ENCODE data around the gene JUP. TPM values are rescaled to one million over a fixed set of nuclear protein-coding genes. Genes with fewer than 3 reads are reported as not detected.

JUP gene
- total and polyA plus RNA-seq, 2 experiments from 2014 or later: 209 to 214 TPM

DNA sequence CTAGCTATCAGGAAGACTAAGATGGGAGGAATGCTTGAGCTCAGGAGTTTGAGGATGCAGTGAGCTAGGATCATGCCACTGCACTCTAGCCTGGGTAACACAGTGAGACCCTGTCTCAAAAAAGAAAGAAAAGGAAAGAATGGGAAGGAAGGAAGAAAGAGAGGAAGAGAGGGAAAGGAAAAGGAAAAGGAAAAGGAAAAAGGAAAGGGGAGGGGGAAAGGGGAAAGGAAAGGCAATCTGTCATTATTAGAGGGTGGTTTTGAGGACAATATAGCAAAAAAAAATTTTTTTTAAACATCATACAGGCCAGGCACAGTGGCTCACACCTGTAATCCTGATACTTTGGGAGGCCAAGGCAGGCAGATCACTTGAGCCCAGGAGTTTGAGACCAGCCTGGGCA is 20.4 kb downstream of the JUP start:
- H2AFZ ChIP-seq: no peak overlapping the region
- TF ChIP-seq EZH2 (IDR thresholded peaks at IDR 0.05; ENCODE audit: borderline replicate concordance) (no peak), EZH2phosphoT487 (IDR thresholded peaks at IDR 0.05; ENCODE audit: low read depth, severe bottlenecking, unreplicated experiment) (no peak)
- TF ChIP-seq, protein P1, sequence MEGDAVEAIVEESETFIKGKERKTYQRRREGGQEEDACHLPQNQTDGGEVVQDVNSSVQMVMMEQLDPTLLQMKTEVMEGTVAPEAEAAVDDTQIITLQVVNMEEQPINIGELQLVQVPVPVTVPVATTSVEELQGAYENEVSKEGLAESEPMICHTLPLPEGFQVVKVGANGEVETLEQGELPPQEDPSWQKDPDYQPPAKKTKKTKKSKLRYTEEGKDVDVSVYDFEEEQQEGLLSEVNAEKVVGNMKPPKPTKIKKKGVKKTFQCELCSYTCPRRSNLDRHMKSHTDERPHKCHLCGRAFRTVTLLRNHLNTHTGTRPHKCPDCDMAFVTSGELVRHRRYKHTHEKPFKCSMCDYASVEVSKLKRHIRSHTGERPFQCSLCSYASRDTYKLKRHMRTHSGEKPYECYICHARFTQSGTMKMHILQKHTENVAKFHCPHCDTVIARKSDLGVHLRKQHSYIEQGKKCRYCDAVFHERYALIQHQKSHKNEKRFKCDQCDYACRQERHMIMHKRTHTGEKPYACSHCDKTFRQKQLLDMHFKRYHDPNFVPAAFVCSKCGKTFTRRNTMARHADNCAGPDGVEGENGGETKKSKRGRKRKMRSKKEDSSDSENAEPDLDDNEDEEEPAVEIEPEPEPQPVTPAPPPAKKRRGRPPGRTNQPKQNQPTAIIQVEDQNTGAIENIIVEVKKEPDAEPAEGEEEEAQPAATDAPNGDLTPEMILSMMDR (IDR thresholded peaks at IDR 0.05; ENCODE audit: poor library complexity): no peak
- H3K27me3 ChIP-seq: no peaks in the 10 kb centered on the region
- no peak overlapping the region for H3K4me2 ChIP-seq
- H3K4me1 ChIP-seq (ENCODE audit: insufficient read depth): no peaks in the 10 kb centered on the region
- peaks cover 50% of the 10 kb centered on the region for H4K20me1 ChIP-seq (ENCODE audit: insufficient read depth, poor library complexity, severe bottlenecking)
- H3K4me3 ChIP-seq: no peak overlapping the region
- no peak for DNase-seq (ENCODE audit: low spot score)
- H3K36me3 ChIP-seq (replicated peaks; ENCODE audit: insufficient read depth, low read depth): peaks cover 6% of the 10 kb centered on the region
- H3K9me2 ChIP-seq (replicated peaks; ENCODE audit: insufficient read depth): no peaks in the 10 kb centered on the region
- H3K79me2 ChIP-seq: peaks cover 29% of the 10 kb centered on the region
- no peak overlapping the region for H3K27ac ChIP-seq
- H3K9me3 ChIP-seq (ENCODE audit: low read depth): no peaks in the 10 kb centered on the region

DNA sequence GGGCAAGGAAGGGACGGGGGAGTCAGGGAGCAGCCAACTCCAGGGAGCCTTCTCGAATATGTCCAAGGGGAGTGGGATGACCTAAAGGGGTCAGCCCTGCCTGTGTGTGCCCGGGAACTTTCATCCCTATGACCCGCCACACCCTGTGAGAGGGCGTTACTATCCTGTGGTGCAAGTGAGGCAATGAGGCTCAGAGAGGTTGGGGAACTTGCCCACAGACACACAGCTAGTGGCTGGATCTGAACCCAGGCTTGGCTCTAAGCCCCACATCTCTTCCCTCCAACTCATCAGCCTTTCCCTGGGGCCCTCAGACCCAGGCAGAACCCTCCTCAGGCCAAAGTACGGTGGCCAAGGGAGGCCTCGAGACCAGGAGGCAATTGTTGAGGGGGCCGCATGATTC is 23.2 kb downstream of the JUP start:
- Histone ChIP-seq H3K9me2 (replicated peaks; ENCODE audit: insufficient read depth) (no peaks in the 10 kb centered on the region), H2AFZ (no peak overlapping the region), H3K27me3 (no peaks in the 10 kb centered on the region), H3K9me3 (ENCODE audit: low read depth) (no peaks in the 10 kb centered on the region), H4K20me1 (ENCODE audit: insufficient read depth, poor library complexity, severe bottlenecking) (peaks cover 32% of the 10 kb centered on the region), H3K27ac (no peak overlapping the region), H3K4me3 (no peak overlapping the region), H3K36me3 (replicated peaks; ENCODE audit: insufficient read depth, low read depth) (peaks cover 10% of the 10 kb centered on the region), H3K4me1 (ENCODE audit: insufficient read depth) (no peaks in the 10 kb centered on the region), H3K4me2 (no peak overlapping the region), H3K79me2 (peaks cover 17% of the 10 kb centered on the region)
- TF ChIP-seq EZH2phosphoT487 (IDR thresholded peaks at IDR 0.05; ENCODE audit: low read depth, severe bottlenecking, unreplicated experiment) (no peak), EZH2 (IDR thresholded peaks at IDR 0.05; ENCODE audit: borderline replicate concordance) (no peak)
- TF ChIP-seq, protein P1 (IDR thresholded peaks at IDR 0.05; ENCODE audit: poor library complexity): no peak
- 97% methylated on average over 8 of the region's 8 CpGs for WGBS (ENCODE audit: low lambda C conversion rate, missing lambda C conversion rate)
- DNase-seq (ENCODE audit: low spot score): no peak

DNA sequence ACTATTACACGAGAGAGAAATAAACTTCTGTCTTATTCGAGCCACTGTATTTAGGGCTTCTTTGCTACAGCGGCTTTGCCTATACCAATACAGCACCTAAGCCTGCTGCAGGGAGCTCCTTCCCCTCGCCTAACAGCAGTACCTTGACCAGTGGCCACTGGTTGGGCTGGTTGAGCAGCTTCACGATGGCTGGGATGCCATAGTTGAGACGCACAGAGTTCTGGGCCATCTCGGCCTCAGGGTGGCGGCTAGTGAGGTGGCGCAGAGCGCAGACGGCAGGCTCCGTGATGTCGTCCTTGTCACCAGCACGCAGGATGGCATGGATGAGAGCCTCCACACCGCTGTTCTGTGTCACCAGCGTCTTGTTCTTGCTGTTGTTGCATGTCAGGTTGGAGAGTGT is 23.7 kb downstream of the JUP start:
- Histone ChIP-seq H4K20me1 (ENCODE audit: insufficient read depth, poor library complexity, severe bottlenecking) (peaks cover 28% of the 10 kb centered on the region), H3K27me3 (no peaks in the 10 kb centered on the region), H2AFZ (no peak overlapping the region), H3K4me2 (no peak overlapping the region), H3K4me3 (no peak overlapping the region), H3K9me2 (replicated peaks; ENCODE audit: insufficient read depth) (no peaks in the 10 kb centered on the region), H3K36me3 (replicated peaks; ENCODE audit: insufficient read depth, low read depth) (peaks cover 10% of the 10 kb centered on the region), H3K27ac (no peak overlapping the region), H3K79me2 (peaks cover 15% of the 10 kb centered on the region), H3K9me3 (ENCODE audit: low read depth) (no peaks in the 10 kb centered on the region), H3K4me1 (ENCODE audit: insufficient read depth) (no peaks in the 10 kb centered on the region)
- WGBS (ENCODE audit: low lambda C conversion rate, missing lambda C conversion rate): 96% methylated on average over 16 of the region's 16 CpGs
- TF ChIP-seq, protein P1 (IDR thresholded peaks at IDR 0.05; ENCODE audit: poor library complexity): no peak
- TF ChIP-seq EZH2 (IDR thresholded peaks at IDR 0.05; ENCODE audit: borderline replicate concordance) (no peak), EZH2phosphoT487 (IDR thresholded peaks at IDR 0.05; ENCODE audit: low read depth, severe bottlenecking, unreplicated experiment) (no peak)
- no peak for DNase-seq (ENCODE audit: low spot score)

DNA sequence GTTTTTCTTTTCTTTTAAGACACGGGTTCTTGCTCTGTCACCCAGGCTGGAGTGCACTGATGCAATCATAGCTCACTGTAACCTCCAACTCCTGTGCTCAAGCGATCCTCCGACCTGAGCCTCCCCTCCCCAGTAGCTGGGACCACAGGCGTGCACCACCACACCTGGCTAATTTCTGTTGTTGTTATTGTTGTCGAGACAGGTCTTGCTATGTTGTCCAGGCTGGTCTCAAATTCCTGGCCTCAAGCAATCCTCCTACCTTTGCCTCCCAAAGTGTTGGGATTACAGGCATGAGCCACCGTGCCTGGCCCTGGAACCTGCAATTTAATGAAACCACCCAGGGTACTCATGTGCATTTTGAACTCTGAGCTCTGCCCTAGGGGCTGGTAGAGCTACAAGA is 24.1 kb downstream of the JUP start:
- Histone ChIP-seq H3K4me2 (no peak overlapping the region), H3K79me2 (peaks cover 12% of the 10 kb centered on the region), H3K27ac (no peak overlapping the region), H3K36me3 (replicated peaks; ENCODE audit: insufficient read depth, low read depth) (peaks cover 10% of the 10 kb centered on the region), H3K9me3 (ENCODE audit: low read depth) (no peaks in the 10 kb centered on the region), H3K27me3 (no peaks in the 10 kb centered on the region), H3K4me1 (ENCODE audit: insufficient read depth) (no peaks in the 10 kb centered on the region), H3K9me2 (replicated peaks; ENCODE audit: insufficient read depth) (no peaks in the 10 kb centered on the region), H4K20me1 (ENCODE audit: insufficient read depth, poor library complexity, severe bottlenecking) (peaks cover 25% of the 10 kb centered on the region), H3K4me3 (no peak overlapping the region), H2AFZ (no peak overlapping the region)
- WGBS (ENCODE audit: low lambda C conversion rate, missing lambda C conversion rate): 95% methylated on average over 6 of the region's 6 CpGs
- no peak for DNase-seq (ENCODE audit: low spot score)
- no peak for TF ChIP-seq EZH2 (IDR thresholded peaks at IDR 0.05; ENCODE audit: borderline replicate concordance)
- no peak for TF ChIP-seq EZH2phosphoT487 (IDR thresholded peaks at IDR 0.05; ENCODE audit: low read depth, severe bottlenecking, unreplicated experiment)
- TF ChIP-seq, protein P1 (IDR thresholded peaks at IDR 0.05; ENCODE audit: poor library complexity): no peak

Data from hepatocyte (in vitro differentiated cells).